IMR-90 (cell line): ENCODE measurements around the gene LPCAT2. TPM values are rescaled to one million over a fixed set of nuclear protein-coding genes. Genes with fewer than 3 reads are reported as not detected.

Source experiments
- ATAC-seq: fragments of 200-7000 bp; cut with Tn5 transposase; 2 replicates; pipeline ENCODE4 v1.9.1; 2020; ENCODE audit warnings: low read depth, mild to moderate bottlenecking, moderate library complexity
- BruUV-seq: library from RNA; stranded (reverse); fragments of 400-500 nt; replicated peaks from 2 replicates; lab custom pipeline; 2021; lab: Mats Ljungman, UMichigan
- CTCF ChIA-PET: fragments of 300-600 bp; formaldehyde crosslinking; extraction: SDS; loops from one replicate; lab custom pipeline; 2021; ENCODE audit warnings: antibody characterized with exemption; lab: Yijun Ruan, JAX
- POLR2A ChIA-PET: fragments of 300-600 bp; sonication (Branson Sonifier 250); formaldehyde crosslinking; loops from one replicate; lab custom pipeline; 2022; ENCODE audit warnings: antibody characterized with exemption; ENCODE audit not compliant: unreplicated experiment; lab: Charles Lee
- DNase-seq: peaks from one replicate; pipeline ENCODE4 v3.0.0; 2013
- H2AFZ ChIP-seq: replicated peaks from 2 replicates; pipeline ENCODE3; 2013; ENCODE audit warnings: low read length, mild to moderate bottlenecking; ENCODE audit not compliant: poor library complexity
- H2AK5ac ChIP-seq: 2 replicates; pipeline ENCODE4 v1.6.1; 2013; ENCODE audit warnings: low read depth, low read length, inconsistent platforms
- H2AK9ac ChIP-seq: replicated peaks from 2 replicates; pipeline ENCODE3; 2013; ENCODE audit warnings: mild to moderate bottlenecking, low read depth, low read length, moderate library complexity; ENCODE audit not compliant: poor library complexity
- H2BK120ac ChIP-seq: 2 replicates; pipeline ENCODE4 v1.6.1; 2013; ENCODE audit warnings: low read depth, low read length, inconsistent platforms
- H2BK15ac ChIP-seq: 3 replicates; pipeline ENCODE4 v1.6.1; 2013; ENCODE audit warnings: low read depth, low read length, inconsistent platforms
- H2BK20ac ChIP-seq: 2 replicates; pipeline ENCODE4 v1.6.1; 2013; ENCODE audit warnings: low read depth, mild to moderate bottlenecking, inconsistent platforms, low read length, moderate library complexity
- H2BK5ac ChIP-seq: 2 replicates; pipeline ENCODE4 v1.6.1; 2013; ENCODE audit warnings: mild to moderate bottlenecking, low read depth, low read length, inconsistent platforms; ENCODE audit not compliant: poor library complexity, severe bottlenecking
- H3K14ac ChIP-seq: replicated peaks from 2 replicates; pipeline ENCODE4 v1.6.1; 2013; ENCODE audit warnings: low read depth, low read length, inconsistent platforms
- H3K18ac ChIP-seq: 2 replicates; pipeline ENCODE4 v1.6.1; 2013; ENCODE audit warnings: low read depth, low read length, control low read depth
- H3K23ac ChIP-seq: 2 replicates; pipeline ENCODE4 v1.6.1; 2013; ENCODE audit warnings: low read depth, low read length, inconsistent platforms
- H3K27ac ChIP-seq: 2 replicates; pipeline ENCODE4 v1.5.1; 2013; ENCODE audit warnings: mild to moderate bottlenecking, control low read depth, low read length; ENCODE audit not compliant: insufficient read depth
- H3K27me3 ChIP-seq: 2 replicates; pipeline ENCODE4 v1.6.1; 2013; ENCODE audit warnings: low read length; ENCODE audit not compliant: control insufficient read depth, insufficient read depth
- H3K36me3 ChIP-seq: 2 replicates; pipeline ENCODE4 v1.6.1; 2013; ENCODE audit warnings: low read length, mixed read lengths; ENCODE audit not compliant: control insufficient read depth, insufficient read depth
- H3K4ac ChIP-seq: 2 replicates; pipeline ENCODE4 v1.6.1; 2013; ENCODE audit warnings: low read depth, low read length, inconsistent platforms
- H3K4me1 ChIP-seq: 2 replicates; pipeline ENCODE4 v1.6.1; 2013; ENCODE audit warnings: low read length, mixed read lengths; ENCODE audit not compliant: control insufficient read depth, insufficient read depth
- H3K4me2 ChIP-seq: 2 replicates; pipeline ENCODE4 v1.6.1; 2013; ENCODE audit warnings: low read depth, mild to moderate bottlenecking, control low read depth, low read length, moderate library complexity
- H3K4me3 ChIP-seq: 2 replicates; pipeline ENCODE4 v1.5.1; 2013; ENCODE audit warnings: low read depth, mild to moderate bottlenecking, control low read depth, low read length, moderate library complexity; ENCODE audit not compliant: insufficient read depth
- H3K56ac ChIP-seq: 2 replicates; pipeline ENCODE4 v1.6.1; 2013; ENCODE audit warnings: low read length, inconsistent platforms; ENCODE audit not compliant: insufficient read depth; ENCODE audit errors: extremely low read depth
- H3K79me1 ChIP-seq, 2 experiments: 2 replicates each; pipeline ENCODE4 v1.6.1; 2013; ENCODE audit warnings: low read length in 2 of 2, inconsistent platforms in 1 of 2, low read depth in 1 of 2
- H3K9ac ChIP-seq: 2 replicates; pipeline ENCODE4 v1.6.1; 2013; ENCODE audit warnings: low read depth, low read length, control low read depth
- H3K9me1 ChIP-seq: 2 replicates; pipeline ENCODE4 v1.6.1; 2013; ENCODE audit warnings: low read length, inconsistent platforms; ENCODE audit not compliant: insufficient read depth
- H3K9me3 ChIP-seq: 2 replicates; pipeline ENCODE4 v1.6.1; 2013; ENCODE audit warnings: low read length; ENCODE audit not compliant: control insufficient read depth, insufficient read depth
- H4K20me1 ChIP-seq: 2 replicates; pipeline ENCODE4 v1.6.1; 2013; ENCODE audit warnings: low read length, inconsistent platforms; ENCODE audit not compliant: insufficient read depth
- H4K5ac ChIP-seq: 2 replicates; pipeline ENCODE4 v1.6.1; 2013; ENCODE audit warnings: mild to moderate bottlenecking, low read depth, low read length, control low read depth
- H4K8ac ChIP-seq, 2 experiments: 2 replicates each; pipeline ENCODE4 v1.6.1; 2013; ENCODE audit warnings: low read depth in 2 of 2, low read length in 2 of 2, control low read depth in 1 of 2, inconsistent platforms in 1 of 2
- H4K91ac ChIP-seq: 2 replicates; pipeline ENCODE4 v1.6.1; 2013; ENCODE audit warnings: low read depth, low read length, inconsistent platforms; ENCODE audit not compliant: insufficient read depth
- BHLHE40 ChIP-seq: fragments of 150-350 bp; IDR thresholded peaks from 2 replicates; pipeline ENCODE4 v1.6.1; 2016; ENCODE audit warnings: mild to moderate bottlenecking, low read depth, low read length
- CEBPB ChIP-seq: IDR thresholded peaks from 2 replicates; pipeline ENCODE4 v1.6.1; 2012; ENCODE audit warnings: low read depth, low read length, improper control_type of control experiment
- CHD1 ChIP-seq: IDR thresholded peaks from 2 replicates; pipeline ENCODE4 v1.6.1; 2012; ENCODE audit warnings: low read depth, low read length, improper control_type of control experiment
- CTCF ChIP-seq: conservative IDR thresholded peaks from 2 replicates; pipeline ENCODE4 v1.5.1; 2012; ENCODE audit warnings: mild to moderate bottlenecking, low read depth, low read length, improper control_type of control experiment
- ELK1 ChIP-seq: fragments of 150-350 bp; IDR thresholded peaks from 2 replicates; pipeline ENCODE4 v1.6.1; 2016; ENCODE audit warnings: low read depth, mild to moderate bottlenecking, low read length, moderate library complexity, borderline replicate concordance
- FOS ChIP-seq: fragments of 150-350 bp; IDR thresholded peaks from 2 replicates; pipeline ENCODE4 v1.6.1; 2016; ENCODE audit warnings: low read depth, low read length
- MAFK ChIP-seq: IDR thresholded peaks from 2 replicates; pipeline ENCODE4 v1.6.1; 2012; ENCODE audit warnings: low read depth, low read length, improper control_type of control experiment
- MAZ ChIP-seq: IDR thresholded peaks from 2 replicates; pipeline ENCODE4 v1.6.1; 2012; ENCODE audit warnings: low read depth, mild to moderate bottlenecking, low read length, improper control_type of control experiment, moderate library complexity, borderline replicate concordance
- MXI1 ChIP-seq: IDR thresholded peaks from 2 replicates; pipeline ENCODE4 v1.6.1; 2012; ENCODE audit warnings: low read depth, mild to moderate bottlenecking, low read length, moderate library complexity, borderline replicate concordance
- NFE2L2 ChIP-seq: fragments of 150-350 bp; IDR thresholded peaks from 2 replicates; pipeline ENCODE4 v1.6.1; 2016; ENCODE audit warnings: low read depth, mild to moderate bottlenecking, low read length
- POLR2A ChIP-seq: IDR thresholded peaks from 2 replicates; pipeline ENCODE4 v1.6.1; 2012; ENCODE audit warnings: mild to moderate bottlenecking, low read depth, low read length
- RAD21 ChIP-seq: IDR thresholded peaks from 2 replicates; pipeline ENCODE4 v1.6.1; 2012; ENCODE audit warnings: low read length, improper control_type of control experiment
- RCOR1 ChIP-seq: IDR thresholded peaks from 2 replicates; pipeline ENCODE4 v1.6.1; 2012; ENCODE audit warnings: mild to moderate bottlenecking, low read length, improper control_type of control experiment; ENCODE audit not compliant: insufficient replicate concordance
- RFX5 ChIP-seq: IDR thresholded peaks from 2 replicates; pipeline ENCODE4 v1.8.0; 2012; ENCODE audit warnings: low read depth, mild to moderate bottlenecking, low read length, moderate library complexity
- USF2 ChIP-seq: fragments of 150-350 bp; IDR thresholded peaks from 2 replicates; pipeline ENCODE4 v1.6.1; 2017; ENCODE audit warnings: mild to moderate bottlenecking, antibody characterized with exemption, low read length, low read depth
- WGBS, 2 experiments: methylation state at CpG; one replicate each; pipeline versions ENCODE4 v1.1.5 to v1.1.7; 2013; ENCODE audit warnings: missing lambda C conversion rate in 2 of 2; ENCODE audit not compliant: insufficient read length in 1 of 2; ENCODE audit errors: extremely low coverage in 2 of 2; 5-methylcytosine and 5-hydroxymethylcytosine counted together
- dilution Hi-C: fragments of 300-500 bp; cut with HindIII; formaldehyde crosslinking; loops from one replicate; pipeline ENCODE4 v1.14.3; 2018; ENCODE audit warnings: low sequenced_read_pairs; ENCODE audit not compliant: unreplicated experiment
- in situ Hi-C: fragments of 300-500 bp; cut with MboI; formaldehyde crosslinking; loops from 3 replicates; pipeline ENCODE4 v1.14.3; 2019; ENCODE audit warnings: low sequenced_read_pairs, inconsistent platforms, mixed read lengths
- intact Hi-C: fragments of 100-400 bp; cut with micrococcal nuclease; formaldehyde crosslinking; loops from 2 replicates; pipeline ENCODE4 v1.10.0; 2022
- polyA plus RNA-seq, 3 experiments: library from polyadenylated mRNA; depleted of rRNA; stranded (reverse); fragments of >200 nt; gene quantifications; 2 replicates each; pipeline ENCODE4 v1.2.3, GENCODE V29; 2012; ENCODE audit warnings: low replicate concordance in 1 of 3
- total RNA-seq: library from RNA; depleted of rRNA; stranded (reverse); fragments of >200 nt; gene quantifications from 2 replicates; pipeline ENCODE4 v1.2.3, GENCODE V29; 2012

Gene LPCAT2
- total and polyA plus RNA-seq, 2 of the 4 experiments (the other 2 are of a cell fraction), result 8.6 to 8.7 TPM

GRCh38 chr16:55499281-55499680 lies 9.6 kb upstream of the LPCAT2 start:
- ATAC-seq (no peak), DNase-seq (no peak)
- Histone ChIP-seq H3K36me3 (peaks cover 54% of the 10 kb centered on the region), H2BK120ac (peak overlapping the region; percentile 35), H3K4me2 (no peak overlapping the region), H3K9me3 (no peaks in the 10 kb centered on the region), H3K23ac (peak overlapping the region; percentile 63; the same call in 1 of the 2 replicates), H4K91ac (peak overlapping the region; percentile 55), H3K18ac (peak overlapping the region; percentile 15; the same call in 1 of the 2 replicates), H3K14ac (peak overlapping the region; percentile 50; the same call in 1 of the 2 replicates), H2BK5ac (peak overlapping the region; percentile 44), H4K5ac (peak overlapping the region; percentile 27; the same call in 1 of the 2 replicates), H3K79me1 (peaks cover 0 to 16% of the 10 kb centered on the region in 2 experiments; a peak in 2 of 4 replicates), H3K9ac (0 out of 2 replicates have a peak overlapping the region, but pooled peaks have one; percentile 30), H2AK9ac (no peak overlapping the region), H2AFZ (no peak overlapping the region), H3K4ac (peak overlapping the region; percentile 74), H4K20me1 (peaks cover 6% of the 10 kb centered on the region), H2AK5ac (peak overlapping the region; percentile 84), H3K56ac (peak overlapping the region; percentile 2; the same call in 1 of the 2 replicates), H3K9me1 (peaks cover 19% of the 10 kb centered on the region), H2BK15ac (peak overlapping the region; percentile 47; the same call in 1 of the 3 replicates), H3K4me1 (peaks cover 39% of the 10 kb centered on the region), H3K27ac (peak overlapping the region; percentile 57; the same call in 1 of the 2 replicates), H4K8ac (peak overlapping the region in 1 of 2 experiments; percentile 35; a peak in 2 of 4 replicates), H3K27me3 (no peaks in the 10 kb centered on the region), H2BK20ac (peak overlapping the region; percentile 51), H3K4me3 (no peak overlapping the region)
- intact Hi-C loops, result no loop called here
- dilution Hi-C loops, result no loop called here
- in situ Hi-C loops, result loop anchor here (25.0 kb wide), 1 partner anchor 863 kb away; no protein-coding TSS in a partner anchor
- ChIA-PET POLR2A (interaction anchor here (1.6 kb wide), 1 partner anchor 19 kb away, joined by 4 read pairs; no protein-coding TSS in a partner anchor), CTCF (interaction anchor here (0.6 to 2.4 kb wide), 2 partner anchors 34 to 42 kb away, joined by 3 to 11 read pairs; no protein-coding TSS in a partner anchor)
- no TSS peak for BruUV-seq
- WGBS, 2 experiments, result no CpG with 5 or more reads among the region's 3 CpGs
- no peak for TF ChIP-seq POLR2A
- no peak for TF ChIP-seq NFE2L2
- no peak for TF ChIP-seq CHD1
- TF ChIP-seq RFX5, result no peak
- no peak for TF ChIP-seq MAFK
- no peak for TF ChIP-seq MAZ
- no peak for TF ChIP-seq CEBPB
- TF ChIP-seq CTCF, result no peak
- no peak for TF ChIP-seq BHLHE40
- no peak for TF ChIP-seq RCOR1
- no peak for TF ChIP-seq FOS
- no peak for TF ChIP-seq USF2
- TF ChIP-seq RAD21, result no peak
- TF ChIP-seq MXI1, result no peak
- no peak for TF ChIP-seq ELK1
